PC-3 (cell line): ENCODE data around the gene C17orf100. TPM values are rescaled to one million over a fixed set of nuclear protein-coding genes. Genes with fewer than 3 reads are reported as not detected.

Experiments
- ATAC-seq: fragments of 200-7000 bp; cut with Tn5 transposase; 2 replicates; pipeline ENCODE4 v1.9.1; 2020; ENCODE audit warnings: mild to moderate bottlenecking, moderate library complexity
- BruUV-seq: library from RNA; stranded (reverse); fragments of 400-500 nt; replicated peaks from 2 replicates; lab custom pipeline; 2021; lab: Mats Ljungman, UMichigan
- CTCF ChIA-PET: fragments of 300-600 bp; sonication (Branson Sonifier 250); formaldehyde crosslinking; loops from one replicate; lab custom pipeline; 2022; ENCODE audit warnings: antibody characterized with exemption; lab: Charles Lee
- POLR2A ChIA-PET: fragments of 300-600 bp; sonication (Branson Sonifier 250); formaldehyde crosslinking; loops from one replicate; lab custom pipeline; 2022; ENCODE audit warnings: antibody characterized with exemption; ENCODE audit not compliant: unreplicated experiment; lab: Charles Lee
- DNase-seq: peaks from one replicate; pipeline ENCODE4 v3.0.0-alpha.2; 2015
- H2AFZ ChIP-seq: fragments of 300-600 bp; sonication (generic); 2 replicates; pipeline ENCODE4 v1.6.0; 2016; ENCODE audit warnings: antibody characterized with exemption, low read length
- H3F3A ChIP-seq: fragments of 300-600 bp; sonication (generic); one replicate; pipeline ENCODE4 v1.6.0; 2017; ENCODE audit warnings: antibody characterized with exemption, low read length, control low read depth, mild to moderate bottlenecking; ENCODE audit not compliant: unreplicated experiment
- H3K27ac ChIP-seq: fragments of 300-600 bp; sonication (generic); 2 replicates; pipeline ENCODE4 v1.5.1; 2016; ENCODE audit warnings: mild to moderate bottlenecking, low read length
- H3K27me3 ChIP-seq: fragments of 300-600 bp; sonication (generic); 2 replicates; pipeline ENCODE4 v1.6.1; 2016; ENCODE audit warnings: low read length, mixed read lengths
- H3K36me3 ChIP-seq: fragments of 300-600 bp; sonication (generic); 2 replicates; pipeline ENCODE4 v1.6.1; 2016; ENCODE audit warnings: low read depth, mixed run types, low read length, mixed read lengths
- H3K4me1 ChIP-seq: fragments of 300-600 bp; sonication (generic); 2 replicates; pipeline ENCODE4 v1.5.1; 2016; ENCODE audit warnings: low read length; ENCODE audit not compliant: insufficient read depth
- H3K4me2 ChIP-seq: fragments of 300-600 bp; sonication (generic); 2 replicates; pipeline ENCODE4 v1.6.0; 2016; ENCODE audit warnings: low read length
- H3K4me3 ChIP-seq: fragments of 300-600 bp; sonication (generic); 2 replicates; pipeline ENCODE4 v1.5.1; 2016; ENCODE audit warnings: mild to moderate bottlenecking, low read length, mixed read lengths
- H3K79me2 ChIP-seq: fragments of 300-600 bp; sonication (generic); 2 replicates; pipeline ENCODE4 v1.6.1; 2017; ENCODE audit warnings: low read length, mixed read lengths
- H3K9ac ChIP-seq: fragments of 300-600 bp; sonication (generic); 2 replicates; pipeline ENCODE4 v1.6.0; 2016; ENCODE audit warnings: mild to moderate bottlenecking, low read length
- H3K9me2 ChIP-seq: fragments of 300-600 bp; sonication (generic); replicated peaks from 2 replicates; pipeline ENCODE4 v1.6.1; 2016; ENCODE audit warnings: mixed run types, low read length, mixed read lengths
- H3K9me3 ChIP-seq: fragments of 300-600 bp; sonication (generic); 2 replicates; pipeline ENCODE4 v1.6.1; 2016; ENCODE audit warnings: low read length, mixed read lengths
- H4K20me1 ChIP-seq: fragments of 300-600 bp; sonication (generic); 2 replicates; pipeline ENCODE4 v1.6.1; 2016; ENCODE audit warnings: low read length, mixed read lengths
- CTCF ChIP-seq: fragments of 300-600 bp; sonication (generic); conservative IDR thresholded peaks from 2 replicates; pipeline ENCODE4 v1.5.1; 2017; ENCODE audit warnings: antibody characterized with exemption, low read depth, mild to moderate bottlenecking, low read length
- EZH2 ChIP-seq: fragments of 300-600 bp; sonication (generic); IDR thresholded peaks from one replicate; pipeline ENCODE4 v1.6.1; 2017; ENCODE audit warnings: antibody characterized with exemption, mild to moderate bottlenecking, low read length; ENCODE audit not compliant: unreplicated experiment
- EZH2phosphoT487 ChIP-seq: fragments of 300-600 bp; sonication (generic); IDR thresholded peaks from 2 replicates; pipeline ENCODE4 v1.6.1; 2018; ENCODE audit warnings: mild to moderate bottlenecking, antibody characterized with exemption, low read length, borderline replicate concordance
- intact Hi-C: fragments of 100-400 bp; cut with micrococcal nuclease; formaldehyde crosslinking; loops from 2 replicates; pipeline ENCODE4 v1.9.0; 2023
- microRNA-seq: library from miRNA; unstranded; fragments of <30 nt; microRNA quantifications from one replicate; pipeline ENCODE4 v1.1.0, GENCODE V29; 2020; ENCODE audit not compliant: unreplicated experiment
- total RNA-seq: library from RNA; depleted of rRNA; stranded (reverse); fragments of >200 nt; gene quantifications from 2 replicates; pipeline ENCODE4 v1.2.3, GENCODE V29; 2014; rRNA removed

Gene C17orf100
- total RNA-seq, 1 experiment from 2014 or later: 0.15 TPM

DNA sequence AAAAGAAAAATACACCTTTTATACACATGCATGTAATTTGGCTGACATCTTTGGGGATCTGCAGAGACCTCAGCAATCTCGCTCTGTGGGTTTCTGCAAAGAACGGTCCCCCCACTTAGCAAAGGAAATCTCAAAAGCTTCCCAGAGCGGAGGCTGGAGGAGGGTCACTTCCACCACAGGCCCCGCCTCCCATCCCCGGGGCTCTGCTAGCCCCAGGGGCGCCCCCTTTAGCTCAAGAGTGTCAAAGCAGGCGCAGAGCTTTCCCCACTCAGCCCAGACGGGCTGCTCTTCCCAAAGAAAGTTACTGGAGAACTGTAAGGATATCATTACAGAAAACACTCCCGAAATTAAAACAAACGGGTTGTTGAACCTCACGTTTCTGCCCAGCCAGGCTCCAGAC lies 50.2 kb downstream of the C17orf100 start:
- Histone ChIP-seq H3K4me3 (no peak overlapping the region), H3K9ac (no peak overlapping the region), H3K4me2 (no peak overlapping the region), H3K9me3 (no peaks in the 10 kb centered on the region), H3K27me3 (no peaks in the 10 kb centered on the region), H2AFZ (no peak overlapping the region), H3K27ac (no peak overlapping the region), H3K9me2 (no peaks in the 10 kb centered on the region), H4K20me1 (no peaks in the 10 kb centered on the region), H3F3A (no peaks in the 10 kb centered on the region), H3K36me3 (no peaks in the 10 kb centered on the region), H3K79me2 (no peaks in the 10 kb centered on the region), H3K4me1 (no peaks in the 10 kb centered on the region)
- ChIA-PET CTCF (interaction anchor here (1.0 kb wide), 1 partner anchor 141 kb away, joined by 3 read pairs; no protein-coding TSS in a partner anchor), POLR2A (no interaction called here)
- intact Hi-C loops: no loop called here
- no TSS peak for BruUV-seq
- peak; percentile 48 for DNase-seq
- TF ChIP-seq EZH2: no peak
- no peak for TF ChIP-seq EZH2phosphoT487
- TF ChIP-seq CTCF: peak; percentile 52; the same call in 1 of the 2 replicates
- peak; percentile 59 for ATAC-seq

DNA sequence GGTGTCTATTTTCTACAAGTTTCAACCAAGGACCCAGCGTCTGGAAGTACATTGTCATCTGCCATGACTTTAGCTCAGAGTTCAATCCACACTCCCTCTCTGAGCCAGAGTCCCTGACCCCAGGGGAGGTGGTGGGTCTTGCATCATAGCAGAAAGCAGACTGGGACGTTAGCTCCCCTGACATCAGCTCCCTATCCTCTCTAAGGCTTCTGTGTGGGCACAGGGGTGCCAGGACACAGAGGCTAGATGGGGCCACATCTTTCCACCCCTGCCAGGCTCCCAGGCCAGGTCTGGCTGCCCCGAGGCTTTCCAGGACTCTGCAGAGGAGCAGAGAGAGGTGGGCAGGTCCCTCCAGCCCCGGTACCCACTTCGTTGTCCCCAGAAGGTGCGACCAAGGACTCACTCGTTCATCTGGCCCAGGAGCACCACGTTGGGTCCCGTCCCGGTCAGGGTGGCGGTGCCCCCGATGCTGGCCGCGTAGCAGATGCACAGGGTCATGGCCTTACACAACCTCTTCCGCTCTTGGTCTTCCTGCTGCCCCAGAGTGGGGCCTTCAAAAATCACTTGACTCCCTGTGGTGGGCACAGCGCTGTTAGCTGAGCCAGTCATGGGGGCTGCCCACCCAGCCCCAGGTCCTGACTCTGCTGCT lies 51.1 kb downstream of the C17orf100 start:
- DNase-seq (no peak), ATAC-seq (no peak)
- H3K9me3 ChIP-seq: no peaks in the 10 kb centered on the region
- no peak overlapping the region for H3K4me2 ChIP-seq
- H2AFZ ChIP-seq: no peak overlapping the region
- H3K27ac ChIP-seq: no peak overlapping the region
- no peak overlapping the region for H3K4me3 ChIP-seq
- H3K36me3 ChIP-seq: no peaks in the 10 kb centered on the region
- CTCF ChIA-PET: no interaction called here
- H3K27me3 ChIP-seq: no peaks in the 10 kb centered on the region
- H3K9me2 ChIP-seq: no peaks in the 10 kb centered on the region
- BruUV-seq: no TSS peak
- no peaks in the 10 kb centered on the region for H3K4me1 ChIP-seq
- POLR2A ChIA-PET: no interaction called here
- no peaks in the 10 kb centered on the region for H4K20me1 ChIP-seq
- intact Hi-C loops: no loop called here
- no peaks in the 10 kb centered on the region for H3K79me2 ChIP-seq
- TF ChIP-seq EZH2 (no peak), EZH2phosphoT487 (no peak), CTCF (no peak)
- no peaks in the 10 kb centered on the region for H3F3A ChIP-seq
- no peak overlapping the region for H3K9ac ChIP-seq

Small RNA genes lying within 50 kb of the gene (microRNA-seq; reads per million reads assigned to microRNA genes)
- gene MIR4520-1 (not detected), gene MIR4520-2 (not detected)

Other genes with a start within 250 kb of the C17orf100 start
- gene AIPL1, start 216.6 kb upstream of the C17orf100 start, total RNA-seq: not detected in 2 replicates
- gene PIMREG, start 207.3 kb upstream of the C17orf100 start, total RNA-seq: 67.6 and 88.6 TPM in 2 replicates
- 7.1 and 9.7 TPM in 2 replicates for gene PITPNM3, start 95.2 kb upstream of the C17orf100 start, total RNA-seq
- 6.9 and 7.3 TPM in 2 replicates for gene KIAA0753, start 11.1 kb upstream of the C17orf100 start, total RNA-seq
- gene TXNDC17, start 10.7 kb upstream of the C17orf100 start, total RNA-seq: 154 and 248 TPM in 2 replicates
- 18.8 and 19.1 TPM in 2 replicates for gene MED31, start 157 bp upstream of the C17orf100 start, total RNA-seq
- gene SLC13A5, start 61.6 kb downstream of the C17orf100 start, total RNA-seq: not detected in 2 replicates
- gene XAF1, start 104.3 kb downstream of the C17orf100 start, total RNA-seq: not detected in 2 replicates
- not detected in 2 replicates for gene FBXO39, start 124.5 kb downstream of the C17orf100 start, total RNA-seq
- not detected in 2 replicates for gene TEKT1, start 180.0 kb downstream of the C17orf100 start, total RNA-seq